ENCODE results near the gene CD34.

The CD34 gene

GRCh38 chr1:207873055-207873890 is 37.7 kb downstream of the CD34 start:
- DNase-seq (ENCODE audit: low read depth): no peak

- no peak for DNase-seq (ENCODE audit: low read depth)
Observed at GRCh38 chr1:207872621-207873020, 38.3 kb downstream of the CD34 start.

- no peak for DNase-seq (ENCODE audit: low read depth)
Observed at GRCh38 chr1:207871117-207871649, 39.7 kb downstream of the CD34 start.

GRCh38 chr1:207870306-207871031 is 40.5 kb downstream of the CD34 start:
- no peak for DNase-seq (ENCODE audit: low read depth)

GRCh38 chr1:207869859-207870258 is 41.1 kb downstream of the CD34 start:
- DNase-seq (ENCODE audit: low read depth): no peak

GRCh38 chr1:207868774-207869721 is 41.9 kb downstream of the CD34 start:
- no peak for DNase-seq (ENCODE audit: low read depth)

GRCh38 chr1:207868251-207868773 is 42.6 kb downstream of the CD34 start:
- no peak for DNase-seq (ENCODE audit: low read depth)

- no peak for DNase-seq (ENCODE audit: low read depth)
Observed at GRCh38 chr1:207867136-207868109, 43.5 kb downstream of the CD34 start.

- no peak for DNase-seq (ENCODE audit: low read depth)
Observed at GRCh38 chr1:207866471-207867135, 44.3 kb downstream of the CD34 start.

- no peak for DNase-seq (ENCODE audit: low read depth)
Observed at GRCh38 chr1:207863893-207864535, 46.9 kb downstream of the CD34 start.

- no peak for DNase-seq (ENCODE audit: low read depth)
Observed at GRCh38 chr1:207862241-207862787, 48.6 kb downstream of the CD34 start.

GRCh38 chr1:207861442-207862177 is 49.3 kb downstream of the CD34 start:
- DNase-seq (ENCODE audit: low read depth): no peak

GRCh38 chr1:207860531-207860930 is 50.4 kb downstream of the CD34 start:
- no peak for DNase-seq (ENCODE audit: low read depth)

GRCh38 chr1:207858806-207859205 is 52.1 kb downstream of the CD34 start:
- DNase-seq (ENCODE audit: low read depth): no peak

- DNase-seq (ENCODE audit: low read depth): no peak
Observed at GRCh38 chr1:207858281-207858680, 52.6 kb downstream of the CD34 start.

- DNase-seq (ENCODE audit: low read depth): no peak
Observed at GRCh38 chr1:207857447-207857846, 53.5 kb downstream of the CD34 start.

- DNase-seq (ENCODE audit: low read depth): no peak
Observed at GRCh38 chr1:207856276-207857023, 54.5 kb downstream of the CD34 start.

GRCh38 chr1:207854001-207854400 is 56.9 kb downstream of the CD34 start:
- DNase-seq (ENCODE audit: low read depth): no peak

Measured in stimulated activated CD8-positive, alpha-beta memory T cell treated with anti-CD3 and anti-CD28 coated beads, Interleukin-7, amount 100 ng/mL, for 24 hours (primary cell).